Measurements from ENCODE around the gene STAC2. TPM values are rescaled to one million over a fixed set of nuclear protein-coding genes. Genes with fewer than 3 reads are reported as not detected.

Gene STAC2
- total and polyA plus RNA-seq, 9 of the 15 experiments (the other 6 are each of a cell fraction or from before 2014, with no cell fraction given): not detected

- TF ChIP-seq, protein P1, sequence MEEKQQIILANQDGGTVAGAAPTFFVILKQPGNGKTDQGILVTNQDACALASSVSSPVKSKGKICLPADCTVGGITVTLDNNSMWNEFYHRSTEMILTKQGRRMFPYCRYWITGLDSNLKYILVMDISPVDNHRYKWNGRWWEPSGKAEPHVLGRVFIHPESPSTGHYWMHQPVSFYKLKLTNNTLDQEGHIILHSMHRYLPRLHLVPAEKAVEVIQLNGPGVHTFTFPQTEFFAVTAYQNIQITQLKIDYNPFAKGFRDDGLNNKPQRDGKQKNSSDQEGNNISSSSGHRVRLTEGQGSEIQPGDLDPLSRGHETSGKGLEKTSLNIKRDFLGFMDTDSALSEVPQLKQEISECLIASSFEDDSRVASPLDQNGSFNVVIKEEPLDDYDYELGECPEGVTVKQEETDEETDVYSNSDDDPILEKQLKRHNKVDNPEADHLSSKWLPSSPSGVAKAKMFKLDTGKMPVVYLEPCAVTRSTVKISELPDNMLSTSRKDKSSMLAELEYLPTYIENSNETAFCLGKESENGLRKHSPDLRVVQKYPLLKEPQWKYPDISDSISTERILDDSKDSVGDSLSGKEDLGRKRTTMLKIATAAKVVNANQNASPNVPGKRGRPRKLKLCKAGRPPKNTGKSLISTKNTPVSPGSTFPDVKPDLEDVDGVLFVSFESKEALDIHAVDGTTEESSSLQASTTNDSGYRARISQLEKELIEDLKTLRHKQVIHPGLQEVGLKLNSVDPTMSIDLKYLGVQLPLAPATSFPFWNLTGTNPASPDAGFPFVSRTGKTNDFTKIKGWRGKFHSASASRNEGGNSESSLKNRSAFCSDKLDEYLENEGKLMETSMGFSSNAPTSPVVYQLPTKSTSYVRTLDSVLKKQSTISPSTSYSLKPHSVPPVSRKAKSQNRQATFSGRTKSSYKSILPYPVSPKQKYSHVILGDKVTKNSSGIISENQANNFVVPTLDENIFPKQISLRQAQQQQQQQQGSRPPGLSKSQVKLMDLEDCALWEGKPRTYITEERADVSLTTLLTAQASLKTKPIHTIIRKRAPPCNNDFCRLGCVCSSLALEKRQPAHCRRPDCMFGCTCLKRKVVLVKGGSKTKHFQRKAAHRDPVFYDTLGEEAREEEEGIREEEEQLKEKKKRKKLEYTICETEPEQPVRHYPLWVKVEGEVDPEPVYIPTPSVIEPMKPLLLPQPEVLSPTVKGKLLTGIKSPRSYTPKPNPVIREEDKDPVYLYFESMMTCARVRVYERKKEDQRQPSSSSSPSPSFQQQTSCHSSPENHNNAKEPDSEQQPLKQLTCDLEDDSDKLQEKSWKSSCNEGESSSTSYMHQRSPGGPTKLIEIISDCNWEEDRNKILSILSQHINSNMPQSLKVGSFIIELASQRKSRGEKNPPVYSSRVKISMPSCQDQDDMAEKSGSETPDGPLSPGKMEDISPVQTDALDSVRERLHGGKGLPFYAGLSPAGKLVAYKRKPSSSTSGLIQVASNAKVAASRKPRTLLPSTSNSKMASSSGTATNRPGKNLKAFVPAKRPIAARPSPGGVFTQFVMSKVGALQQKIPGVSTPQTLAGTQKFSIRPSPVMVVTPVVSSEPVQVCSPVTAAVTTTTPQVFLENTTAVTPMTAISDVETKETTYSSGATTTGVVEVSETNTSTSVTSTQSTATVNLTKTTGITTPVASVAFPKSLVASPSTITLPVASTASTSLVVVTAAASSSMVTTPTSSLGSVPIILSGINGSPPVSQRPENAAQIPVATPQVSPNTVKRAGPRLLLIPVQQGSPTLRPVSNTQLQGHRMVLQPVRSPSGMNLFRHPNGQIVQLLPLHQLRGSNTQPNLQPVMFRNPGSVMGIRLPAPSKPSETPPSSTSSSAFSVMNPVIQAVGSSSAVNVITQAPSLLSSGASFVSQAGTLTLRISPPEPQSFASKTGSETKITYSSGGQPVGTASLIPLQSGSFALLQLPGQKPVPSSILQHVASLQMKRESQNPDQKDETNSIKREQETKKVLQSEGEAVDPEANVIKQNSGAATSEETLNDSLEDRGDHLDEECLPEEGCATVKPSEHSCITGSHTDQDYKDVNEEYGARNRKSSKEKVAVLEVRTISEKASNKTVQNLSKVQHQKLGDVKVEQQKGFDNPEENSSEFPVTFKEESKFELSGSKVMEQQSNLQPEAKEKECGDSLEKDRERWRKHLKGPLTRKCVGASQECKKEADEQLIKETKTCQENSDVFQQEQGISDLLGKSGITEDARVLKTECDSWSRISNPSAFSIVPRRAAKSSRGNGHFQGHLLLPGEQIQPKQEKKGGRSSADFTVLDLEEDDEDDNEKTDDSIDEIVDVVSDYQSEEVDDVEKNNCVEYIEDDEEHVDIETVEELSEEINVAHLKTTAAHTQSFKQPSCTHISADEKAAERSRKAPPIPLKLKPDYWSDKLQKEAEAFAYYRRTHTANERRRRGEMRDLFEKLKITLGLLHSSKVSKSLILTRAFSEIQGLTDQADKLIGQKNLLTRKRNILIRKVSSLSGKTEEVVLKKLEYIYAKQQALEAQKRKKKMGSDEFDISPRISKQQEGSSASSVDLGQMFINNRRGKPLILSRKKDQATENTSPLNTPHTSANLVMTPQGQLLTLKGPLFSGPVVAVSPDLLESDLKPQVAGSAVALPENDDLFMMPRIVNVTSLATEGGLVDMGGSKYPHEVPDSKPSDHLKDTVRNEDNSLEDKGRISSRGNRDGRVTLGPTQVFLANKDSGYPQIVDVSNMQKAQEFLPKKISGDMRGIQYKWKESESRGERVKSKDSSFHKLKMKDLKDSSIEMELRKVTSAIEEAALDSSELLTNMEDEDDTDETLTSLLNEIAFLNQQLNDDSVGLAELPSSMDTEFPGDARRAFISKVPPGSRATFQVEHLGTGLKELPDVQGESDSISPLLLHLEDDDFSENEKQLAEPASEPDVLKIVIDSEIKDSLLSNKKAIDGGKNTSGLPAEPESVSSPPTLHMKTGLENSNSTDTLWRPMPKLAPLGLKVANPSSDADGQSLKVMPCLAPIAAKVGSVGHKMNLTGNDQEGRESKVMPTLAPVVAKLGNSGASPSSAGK (IDR thresholded peaks at IDR 0.05): no peak
- TF ChIP-seq TAF9B (IDR thresholded peaks at IDR 0.05; ENCODE audit: partially characterized antibody) (no peak), ZNF584 (CRISPR knock-in tag; IDR thresholded peaks at IDR 0.05; ENCODE audit: low read depth) (no peak), SIN3B (IDR thresholded peaks at IDR 0.05; ENCODE audit: low read depth) (no peak), ZNF79 (CRISPR knock-in tag; IDR thresholded peaks at IDR 0.05; ENCODE audit: low read depth) (no peak), MYC (IDR thresholded peaks at IDR 0.05; ENCODE audit: low read depth, low read length) (no peak), MYC (CRISPR knock-in tag; IDR thresholded peaks at IDR 0.05; ENCODE audit: borderline replicate concordance, low read depth) (no peak), ZNF354B (CRISPR knock-in tag; IDR thresholded peaks at IDR 0.05) (no peak), SMAD3 (CRISPR knock-in tag; conservative IDR thresholded peaks at IDR 0.05) (no peak), XRCC5 (IDR thresholded peaks at IDR 0.05; ENCODE audit: low read depth, low read length) (no peak), JUND (IDR thresholded peaks at IDR 0.05; ENCODE audit: borderline replicate concordance, low read depth, low read length) (peak; percentile 48; the same call in 1 of the 2 replicates), JUND (tag; IDR thresholded peaks at IDR 0.05; ENCODE audit: borderline replicate concordance, low read depth, low read length) (peak; percentile 16; the same call in 1 of the 3 replicates)
- TF ChIP-seq, protein P2, sequence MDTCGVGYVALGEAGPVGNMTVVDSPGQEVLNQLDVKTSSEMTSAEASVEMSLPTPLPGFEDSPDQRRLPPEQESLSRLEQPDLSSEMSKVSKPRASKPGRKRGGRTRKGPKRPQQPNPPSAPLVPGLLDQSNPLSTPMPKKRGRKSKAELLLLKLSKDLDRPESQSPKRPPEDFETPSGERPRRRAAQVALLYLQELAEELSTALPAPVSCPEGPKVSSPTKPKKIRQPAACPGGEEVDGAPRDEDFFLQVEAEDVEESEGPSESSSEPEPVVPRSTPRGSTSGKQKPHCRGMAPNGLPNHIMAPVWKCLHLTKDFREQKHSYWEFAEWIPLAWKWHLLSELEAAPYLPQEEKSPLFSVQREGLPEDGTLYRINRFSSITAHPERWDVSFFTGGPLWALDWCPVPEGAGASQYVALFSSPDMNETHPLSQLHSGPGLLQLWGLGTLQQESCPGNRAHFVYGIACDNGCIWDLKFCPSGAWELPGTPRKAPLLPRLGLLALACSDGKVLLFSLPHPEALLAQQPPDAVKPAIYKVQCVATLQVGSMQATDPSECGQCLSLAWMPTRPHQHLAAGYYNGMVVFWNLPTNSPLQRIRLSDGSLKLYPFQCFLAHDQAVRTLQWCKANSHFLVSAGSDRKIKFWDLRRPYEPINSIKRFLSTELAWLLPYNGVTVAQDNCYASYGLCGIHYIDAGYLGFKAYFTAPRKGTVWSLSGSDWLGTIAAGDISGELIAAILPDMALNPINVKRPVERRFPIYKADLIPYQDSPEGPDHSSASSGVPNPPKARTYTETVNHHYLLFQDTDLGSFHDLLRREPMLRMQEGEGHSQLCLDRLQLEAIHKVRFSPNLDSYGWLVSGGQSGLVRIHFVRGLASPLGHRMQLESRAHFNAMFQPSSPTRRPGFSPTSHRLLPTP (IDR thresholded peaks at IDR 0.05; ENCODE audit: borderline replicate concordance, extremely low read depth, insufficient read length): no peak
These were observed 35.5 kb upstream of the STAC2 start (continued) for GRCh38 chr17:39261286-39261685.

Measured in K562 (cell line).